ENCODE data around the gene GNPAT.

The GNPAT gene

DNA sequence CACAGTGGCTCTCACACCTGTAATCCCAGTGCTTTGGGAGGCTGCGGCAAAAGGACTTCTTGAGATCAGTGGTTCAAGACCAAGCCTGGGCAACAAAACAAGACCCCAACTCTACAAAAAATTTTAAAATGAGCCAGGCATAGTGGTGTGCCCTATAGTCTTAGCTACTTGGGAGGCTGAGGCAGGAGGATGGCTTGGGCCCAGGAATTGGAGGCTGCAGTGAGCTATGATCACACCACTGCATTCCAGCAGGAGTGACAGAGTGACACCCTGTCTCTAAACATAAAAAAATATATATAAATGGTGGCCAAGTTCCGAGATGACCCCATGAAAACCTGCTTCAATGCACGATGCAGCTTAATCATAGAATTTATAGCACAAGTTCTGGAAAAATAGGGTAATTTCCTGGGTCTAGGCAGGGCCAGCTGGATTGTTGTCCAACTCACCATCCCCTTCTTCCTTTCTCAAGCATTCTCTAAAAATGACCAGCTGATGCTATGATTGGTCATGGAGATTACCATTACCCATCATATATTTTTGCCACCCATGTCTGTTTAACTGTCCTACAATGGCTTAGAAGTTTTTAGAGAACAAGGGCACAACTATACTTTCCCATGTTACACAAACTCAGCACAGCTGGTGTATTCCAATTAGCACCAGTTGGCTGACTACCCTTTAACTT is 5.3 kb upstream of the GNPAT start:
- Histone ChIP-seq H3K36me3 (ENCODE audit: low read length) (no peaks in the 10 kb centered on the region; the same call in 1 of the 2 replicates), H3K4me3 (ENCODE audit: insufficient read depth, low read length, poor library complexity, severe bottlenecking) (no peak overlapping the region), H3K9ac (ENCODE audit: low read length) (no peak overlapping the region), H3K9me3 (ENCODE audit: insufficient read depth, low read length) (no peaks in the 10 kb centered on the region), H3K27ac (ENCODE audit: low read depth, low read length) (no peak overlapping the region), H3F3A (ENCODE audit: insufficient read depth) (no peaks in the 10 kb centered on the region), H3K79me2 (ENCODE audit: insufficient read depth, low read length) (peaks cover 45% of the 10 kb centered on the region), H2AFZ (ENCODE audit: low read depth, low read length, severe bottlenecking) (no peak overlapping the region), H4K20me1 (ENCODE audit: low read depth, low read length) (no peaks in the 10 kb centered on the region), H3K27me3 (ENCODE audit: low read length) (no peaks in the 10 kb centered on the region), H3K4me2 (ENCODE audit: low read depth, low read length, poor library complexity, severe bottlenecking) (no peak overlapping the region), H3K9me2 (replicated peaks; ENCODE audit: insufficient read depth, low read length) (no peaks in the 10 kb centered on the region)
- no peak for TF ChIP-seq EZH2phosphoT487 (conservative IDR thresholded peaks at IDR 0.05; ENCODE audit: low read length)
- TF ChIP-seq, protein P1, sequence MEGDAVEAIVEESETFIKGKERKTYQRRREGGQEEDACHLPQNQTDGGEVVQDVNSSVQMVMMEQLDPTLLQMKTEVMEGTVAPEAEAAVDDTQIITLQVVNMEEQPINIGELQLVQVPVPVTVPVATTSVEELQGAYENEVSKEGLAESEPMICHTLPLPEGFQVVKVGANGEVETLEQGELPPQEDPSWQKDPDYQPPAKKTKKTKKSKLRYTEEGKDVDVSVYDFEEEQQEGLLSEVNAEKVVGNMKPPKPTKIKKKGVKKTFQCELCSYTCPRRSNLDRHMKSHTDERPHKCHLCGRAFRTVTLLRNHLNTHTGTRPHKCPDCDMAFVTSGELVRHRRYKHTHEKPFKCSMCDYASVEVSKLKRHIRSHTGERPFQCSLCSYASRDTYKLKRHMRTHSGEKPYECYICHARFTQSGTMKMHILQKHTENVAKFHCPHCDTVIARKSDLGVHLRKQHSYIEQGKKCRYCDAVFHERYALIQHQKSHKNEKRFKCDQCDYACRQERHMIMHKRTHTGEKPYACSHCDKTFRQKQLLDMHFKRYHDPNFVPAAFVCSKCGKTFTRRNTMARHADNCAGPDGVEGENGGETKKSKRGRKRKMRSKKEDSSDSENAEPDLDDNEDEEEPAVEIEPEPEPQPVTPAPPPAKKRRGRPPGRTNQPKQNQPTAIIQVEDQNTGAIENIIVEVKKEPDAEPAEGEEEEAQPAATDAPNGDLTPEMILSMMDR (IDR thresholded peaks at IDR 0.05; ENCODE audit: insufficient read depth, low read length, poor library complexity, severe bottlenecking): no peak

DNA sequence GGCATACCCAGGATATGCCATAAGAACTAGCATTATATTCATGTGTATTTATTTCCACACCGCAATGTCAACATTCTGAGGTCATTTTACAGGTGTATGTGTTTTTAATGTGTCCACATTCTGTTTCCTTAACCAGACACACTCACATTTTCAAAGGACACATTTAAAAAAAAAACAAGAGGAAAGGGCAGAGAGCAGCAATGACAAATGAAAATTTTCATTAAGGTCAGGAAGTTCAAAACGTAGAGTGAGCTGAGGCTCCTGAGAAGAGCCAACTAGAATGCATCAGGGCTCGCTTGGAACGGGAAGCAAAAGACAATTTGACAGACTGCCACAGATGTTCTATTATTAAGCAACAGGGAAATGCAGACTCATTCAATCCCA is 4.8 kb upstream of the GNPAT start:
- Histone ChIP-seq H3K4me2 (ENCODE audit: low read depth, low read length, poor library complexity, severe bottlenecking) (no peak overlapping the region), H3K9ac (ENCODE audit: low read length) (no peak overlapping the region), H3K79me2 (ENCODE audit: insufficient read depth, low read length) (peaks cover 43% of the 10 kb centered on the region), H4K20me1 (ENCODE audit: low read depth, low read length) (no peaks in the 10 kb centered on the region), H3K4me3 (ENCODE audit: insufficient read depth, low read length, poor library complexity, severe bottlenecking) (no peak overlapping the region), H2AFZ (ENCODE audit: low read depth, low read length, severe bottlenecking) (no peak overlapping the region), H3K27ac (ENCODE audit: low read depth, low read length) (no peak overlapping the region), H3F3A (ENCODE audit: insufficient read depth) (no peaks in the 10 kb centered on the region), H3K27me3 (ENCODE audit: low read length) (no peaks in the 10 kb centered on the region), H3K36me3 (ENCODE audit: low read length) (no peaks in the 10 kb centered on the region; the same call in 1 of the 2 replicates), H3K9me2 (replicated peaks; ENCODE audit: insufficient read depth, low read length) (no peaks in the 10 kb centered on the region), H3K9me3 (ENCODE audit: insufficient read depth, low read length) (no peaks in the 10 kb centered on the region)
- TF ChIP-seq, protein P1 (IDR thresholded peaks at IDR 0.05; ENCODE audit: insufficient read depth, low read length, poor library complexity, severe bottlenecking): no peak
- TF ChIP-seq EZH2phosphoT487 (conservative IDR thresholded peaks at IDR 0.05; ENCODE audit: low read length): no peak

DNA sequence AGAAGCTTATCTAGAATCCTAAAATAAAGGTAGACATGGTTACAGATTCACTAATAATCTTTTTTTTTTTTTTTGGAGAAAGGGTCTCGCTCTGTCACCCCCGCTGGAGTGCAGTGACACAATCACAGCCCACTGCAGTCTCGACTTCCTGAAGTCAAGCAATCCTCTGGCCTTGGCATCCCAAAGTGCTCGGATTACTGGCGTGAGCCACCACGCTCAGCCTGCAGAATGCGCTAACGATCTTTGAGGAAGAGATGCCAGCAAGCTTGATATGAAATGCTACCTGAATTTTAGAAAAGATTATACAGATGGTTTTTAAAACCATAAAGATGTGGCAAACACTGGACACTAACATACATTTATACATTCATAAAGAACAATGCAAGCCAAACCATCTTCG is 4.1 kb upstream of the GNPAT start:
- no peak overlapping the region for H3K4me3 ChIP-seq (ENCODE audit: insufficient read depth, low read length, poor library complexity, severe bottlenecking)
- no peak overlapping the region for H3K27ac ChIP-seq (ENCODE audit: low read depth, low read length)
- TF ChIP-seq, protein P1 (IDR thresholded peaks at IDR 0.05; ENCODE audit: insufficient read depth, low read length, poor library complexity, severe bottlenecking): no peak
- TF ChIP-seq EZH2phosphoT487 (conservative IDR thresholded peaks at IDR 0.05; ENCODE audit: low read length): no peak
- no peaks in the 10 kb centered on the region for H3K9me3 ChIP-seq (ENCODE audit: insufficient read depth, low read length)
- H3K36me3 ChIP-seq (ENCODE audit: low read length): no peaks in the 10 kb centered on the region; the same call in 1 of the 2 replicates
- no peaks in the 10 kb centered on the region for H4K20me1 ChIP-seq (ENCODE audit: low read depth, low read length)
- no peak overlapping the region for H3K9ac ChIP-seq (ENCODE audit: low read length)
- H2AFZ ChIP-seq (ENCODE audit: low read depth, low read length, severe bottlenecking): no peak overlapping the region
- H3K9me2 ChIP-seq (replicated peaks; ENCODE audit: insufficient read depth, low read length): no peaks in the 10 kb centered on the region
- H3K79me2 ChIP-seq (ENCODE audit: insufficient read depth, low read length): peaks cover 45% of the 10 kb centered on the region
- no peaks in the 10 kb centered on the region for H3K27me3 ChIP-seq (ENCODE audit: low read length)
- H3K4me2 ChIP-seq (ENCODE audit: low read depth, low read length, poor library complexity, severe bottlenecking): no peak overlapping the region
- H3F3A ChIP-seq (ENCODE audit: insufficient read depth): no peaks in the 10 kb centered on the region
